OCI-LY1 (cell line): Measurements from ENCODE around the gene WDR43.

ENCODE experiments used
- EZH2 ChIP-seq: fragments of 200-600 bp; sonication (generic), shearing (Covaris generic); IDR thresholded peaks from 2 replicates; pipeline ENCODE4 v1.8.0; 2017; ENCODE audit warnings: borderline replicate concordance, mixed run types, mild to moderate bottlenecking, antibody characterized with exemption, low read length, moderate library complexity, mixed read lengths
- TF ChIP-seq, protein P1 (sequence below): fragments of 200-600 bp; sonication (generic), shearing (Covaris generic); IDR thresholded peaks from 2 replicates; pipeline ENCODE4 v1.5.1; 2017; ENCODE audit warnings: mild to moderate bottlenecking, antibody characterized with exemption, low read length, moderate library complexity, mixed read lengths

DNA sequence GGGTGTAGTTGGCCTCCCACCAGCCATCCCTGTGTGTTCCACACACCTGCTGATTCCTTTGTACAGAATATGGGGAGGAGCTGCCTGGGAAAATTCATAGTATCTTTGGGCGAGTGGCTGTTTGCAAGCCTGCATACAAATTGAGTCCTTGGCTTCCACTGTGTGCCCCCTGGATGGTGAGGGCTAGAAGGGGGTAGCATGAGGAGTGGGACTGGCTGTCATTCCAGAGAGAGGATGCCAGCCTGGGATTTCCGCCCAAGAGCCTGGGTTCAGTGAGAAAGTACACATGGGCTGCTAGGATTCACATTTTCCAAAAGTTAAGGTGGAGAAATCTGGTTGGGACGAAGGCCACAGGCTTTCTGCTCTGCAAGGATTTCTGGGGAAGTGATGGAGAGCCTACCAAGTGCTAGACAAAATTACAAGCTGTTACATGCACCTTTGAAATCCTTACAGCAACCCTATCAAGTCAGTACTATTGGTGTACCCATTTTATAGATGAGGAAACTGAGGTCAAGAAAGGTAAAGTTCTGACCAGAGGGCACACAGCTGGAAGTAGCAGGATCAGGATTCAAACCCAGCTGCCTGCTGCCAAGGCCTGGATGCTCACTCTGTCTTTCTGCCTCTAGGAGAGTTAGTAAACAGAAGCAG, 86.0 kb downstream of the WDR43 start:
- TF ChIP-seq, protein P1, sequence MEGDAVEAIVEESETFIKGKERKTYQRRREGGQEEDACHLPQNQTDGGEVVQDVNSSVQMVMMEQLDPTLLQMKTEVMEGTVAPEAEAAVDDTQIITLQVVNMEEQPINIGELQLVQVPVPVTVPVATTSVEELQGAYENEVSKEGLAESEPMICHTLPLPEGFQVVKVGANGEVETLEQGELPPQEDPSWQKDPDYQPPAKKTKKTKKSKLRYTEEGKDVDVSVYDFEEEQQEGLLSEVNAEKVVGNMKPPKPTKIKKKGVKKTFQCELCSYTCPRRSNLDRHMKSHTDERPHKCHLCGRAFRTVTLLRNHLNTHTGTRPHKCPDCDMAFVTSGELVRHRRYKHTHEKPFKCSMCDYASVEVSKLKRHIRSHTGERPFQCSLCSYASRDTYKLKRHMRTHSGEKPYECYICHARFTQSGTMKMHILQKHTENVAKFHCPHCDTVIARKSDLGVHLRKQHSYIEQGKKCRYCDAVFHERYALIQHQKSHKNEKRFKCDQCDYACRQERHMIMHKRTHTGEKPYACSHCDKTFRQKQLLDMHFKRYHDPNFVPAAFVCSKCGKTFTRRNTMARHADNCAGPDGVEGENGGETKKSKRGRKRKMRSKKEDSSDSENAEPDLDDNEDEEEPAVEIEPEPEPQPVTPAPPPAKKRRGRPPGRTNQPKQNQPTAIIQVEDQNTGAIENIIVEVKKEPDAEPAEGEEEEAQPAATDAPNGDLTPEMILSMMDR, result no peak
- no peak for TF ChIP-seq EZH2
